ENCODE results near the gene LIN9. TPM values are rescaled to one million over a fixed set of nuclear protein-coding genes. Genes with fewer than 3 reads are reported as not detected.

LIN9 gene
- total and polyA plus RNA-seq, 2 experiments from 2014 or later = 9.7 to 11.3 TPM

- Histone ChIP-seq H3K4me3 (no peak overlapping the region), H3K27me3 (no peaks in the 10 kb centered on the region), H3K27ac (peak overlapping the region; percentile 87), H3K9me3 (ENCODE audit: low read depth) (no peaks in the 10 kb centered on the region), H3K36me3 (no peaks in the 10 kb centered on the region), H3K4me1 (ENCODE audit: low read depth) (peaks cover 73% of the 10 kb centered on the region)
- TF ChIP-seq, protein P1, sequence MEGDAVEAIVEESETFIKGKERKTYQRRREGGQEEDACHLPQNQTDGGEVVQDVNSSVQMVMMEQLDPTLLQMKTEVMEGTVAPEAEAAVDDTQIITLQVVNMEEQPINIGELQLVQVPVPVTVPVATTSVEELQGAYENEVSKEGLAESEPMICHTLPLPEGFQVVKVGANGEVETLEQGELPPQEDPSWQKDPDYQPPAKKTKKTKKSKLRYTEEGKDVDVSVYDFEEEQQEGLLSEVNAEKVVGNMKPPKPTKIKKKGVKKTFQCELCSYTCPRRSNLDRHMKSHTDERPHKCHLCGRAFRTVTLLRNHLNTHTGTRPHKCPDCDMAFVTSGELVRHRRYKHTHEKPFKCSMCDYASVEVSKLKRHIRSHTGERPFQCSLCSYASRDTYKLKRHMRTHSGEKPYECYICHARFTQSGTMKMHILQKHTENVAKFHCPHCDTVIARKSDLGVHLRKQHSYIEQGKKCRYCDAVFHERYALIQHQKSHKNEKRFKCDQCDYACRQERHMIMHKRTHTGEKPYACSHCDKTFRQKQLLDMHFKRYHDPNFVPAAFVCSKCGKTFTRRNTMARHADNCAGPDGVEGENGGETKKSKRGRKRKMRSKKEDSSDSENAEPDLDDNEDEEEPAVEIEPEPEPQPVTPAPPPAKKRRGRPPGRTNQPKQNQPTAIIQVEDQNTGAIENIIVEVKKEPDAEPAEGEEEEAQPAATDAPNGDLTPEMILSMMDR (IDR thresholded peaks at IDR 0.05; ENCODE audit: low read depth, low read length) = no peak
- no peak for DNase-seq (ENCODE audit: low read depth in 1 of 2, low spot score in 1 of 2)
Observed at GRCh38 chr1:226351709-226352108, 42.7 kb upstream of the LIN9 start.

- peak overlapping the region; percentile 67 for H3K27ac ChIP-seq
- DNase-seq (ENCODE audit: low read depth in 1 of 2, low spot score in 1 of 2) = no peak
Observed at GRCh38 chr1:226350519-226350865, 41.5 kb upstream of the LIN9 start.

GRCh38 chr1:226349801-226350518, 41.0 kb upstream of the LIN9 start:
- TF ChIP-seq, protein P1 (IDR thresholded peaks at IDR 0.05; ENCODE audit: low read depth, low read length) = no peak
- no peaks in the 10 kb centered on the region for H3K36me3 ChIP-seq
- peak overlapping the region; percentile 67 for H3K27ac ChIP-seq
- peaks cover 56% of the 10 kb centered on the region for H3K4me1 ChIP-seq (ENCODE audit: low read depth)
- no peak overlapping the region for H3K4me3 ChIP-seq
- no peaks in the 10 kb centered on the region for H3K9me3 ChIP-seq (ENCODE audit: low read depth)
- peak in 1 of 2 donors; percentile 52 for DNase-seq (ENCODE audit: low read depth in 1 of 2, low spot score in 1 of 2)
- H3K27me3 ChIP-seq = no peaks in the 10 kb centered on the region

More at GRCh38 chr1:226350519-226350865, 41.5 kb upstream of the LIN9 start:
- TF ChIP-seq, protein P1 (IDR thresholded peaks at IDR 0.05; ENCODE audit: low read depth, low read length) = no peak
- H3K4me1 ChIP-seq (ENCODE audit: low read depth) = peaks cover 62% of the 10 kb centered on the region
- H3K4me3 ChIP-seq = no peak overlapping the region
- H3K9me3 ChIP-seq (ENCODE audit: low read depth) = no peaks in the 10 kb centered on the region
- no peaks in the 10 kb centered on the region for H3K36me3 ChIP-seq
- H3K27me3 ChIP-seq = no peaks in the 10 kb centered on the region

DNA sequence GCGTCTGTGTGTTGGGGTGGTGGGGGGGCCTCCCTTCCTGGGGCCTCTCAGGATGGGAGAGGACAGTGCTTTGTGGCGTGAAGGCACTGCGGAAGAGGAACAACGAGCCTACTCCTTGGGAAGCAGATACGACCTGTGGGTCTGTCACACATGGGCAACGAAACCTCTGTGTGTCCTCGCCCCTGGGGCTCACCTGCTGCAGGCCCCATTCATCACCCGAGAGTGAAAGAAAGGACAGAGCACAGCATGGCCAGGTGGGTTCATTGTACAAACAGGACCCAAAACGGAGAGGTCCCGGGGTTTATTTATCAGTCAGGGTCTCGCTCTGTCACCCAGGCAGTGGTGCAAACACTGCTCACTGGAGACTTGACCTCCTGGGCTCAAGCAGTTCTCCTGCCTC, 40.1 kb upstream of the LIN9 start:
- no peaks in the 10 kb centered on the region for H3K27me3 ChIP-seq
- H3K27ac ChIP-seq = no peak overlapping the region
- TF ChIP-seq, protein P1 (IDR thresholded peaks at IDR 0.05; ENCODE audit: low read depth, low read length) = no peak
- no peak overlapping the region for H3K4me3 ChIP-seq
- no peaks in the 10 kb centered on the region for H3K9me3 ChIP-seq (ENCODE audit: low read depth)
- no peak for DNase-seq (ENCODE audit: low read depth in 1 of 2, low spot score in 1 of 2)
- no peaks in the 10 kb centered on the region for H3K36me3 ChIP-seq
- H3K4me1 ChIP-seq (ENCODE audit: low read depth) = peaks cover 48% of the 10 kb centered on the region

DNA sequence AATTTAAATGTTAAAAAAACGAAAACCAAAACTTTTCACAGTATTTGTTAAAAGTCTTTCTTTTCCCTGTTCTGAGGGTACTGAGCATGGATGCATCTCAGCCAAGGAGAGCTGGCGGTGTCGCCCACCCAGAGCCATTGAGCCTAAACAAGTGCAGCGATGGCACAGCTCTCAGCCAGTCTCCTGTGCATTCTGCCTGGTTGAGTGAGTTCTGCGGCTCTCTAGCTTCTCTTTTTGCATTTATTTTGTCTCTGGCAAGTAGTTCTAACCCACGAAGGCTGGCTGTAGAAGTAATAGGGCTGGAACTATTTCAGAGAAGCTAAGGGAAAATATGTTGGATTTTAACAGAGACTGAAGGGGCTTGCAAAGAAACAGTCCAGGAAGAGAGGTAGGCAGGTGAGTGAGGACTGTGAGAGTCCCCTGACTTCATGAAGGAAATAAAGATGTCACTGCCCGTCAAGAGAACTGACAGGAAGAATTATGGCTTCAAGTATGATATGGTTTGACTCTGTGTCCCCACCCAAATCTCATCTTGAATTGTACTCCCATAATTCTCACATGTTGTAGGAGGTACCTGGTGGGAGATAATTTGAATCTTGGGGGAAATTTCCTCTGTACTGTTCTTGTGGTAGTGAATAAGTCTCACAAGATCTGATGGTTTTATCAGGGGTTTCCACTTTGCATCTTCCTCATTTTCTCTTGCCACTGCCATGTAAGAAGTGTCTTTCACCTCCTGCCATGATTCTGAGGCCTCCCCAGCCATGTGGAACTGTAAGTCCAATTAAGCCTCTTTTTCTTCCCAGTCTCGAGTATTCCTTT, 35.7 kb upstream of the LIN9 start:
- DNase-seq (ENCODE audit: low read depth in 1 of 2, low spot score in 1 of 2) = no peak
- Histone ChIP-seq H3K27ac (no peak overlapping the region), H3K27me3 (no peaks in the 10 kb centered on the region), H3K9me3 (ENCODE audit: low read depth) (no peaks in the 10 kb centered on the region), H3K4me1 (ENCODE audit: low read depth) (peaks cover 13% of the 10 kb centered on the region), H3K36me3 (no peaks in the 10 kb centered on the region), H3K4me3 (no peak overlapping the region)
- TF ChIP-seq, protein P1 (IDR thresholded peaks at IDR 0.05; ENCODE audit: low read depth, low read length) = no peak
